C4-2B (cell line): ENCODE results near the gene TMF1.

ENCODE experiments used
- CTCF ChIP-seq: fragments of 450-650 bp; conservative IDR thresholded peaks from 2 replicates; pipeline ENCODE4 v1.5.1; 2017; ENCODE audit warnings: mild to moderate bottlenecking
- ZFX ChIP-seq: fragments of 450-650 bp; IDR thresholded peaks from 2 replicates; pipeline ENCODE4 v1.6.1; 2017

- no peak for TF ChIP-seq CTCF
- TF ChIP-seq ZFX, result no peak
Measured at GRCh38 chr3:69066121-69066520, 14.0 kb upstream of the TMF1 start.
